HG02970 (cell line): Measurements from ENCODE around the gene DTNBP1.
"Not testable (repeated sequence)": the region's sequence is repeated elsewhere in the genome, so short reads cannot be mapped to it uniquely, and the experiment has no call there.

Experiments used
- ATAC-seq: cut with Tn5 transposase; IDR thresholded peaks from one replicate; pipeline ENCODE4 v1.9.1; 2021; ENCODE audit warnings: mild to moderate bottlenecking, moderate library complexity, moderate number of reproducible peaks; ENCODE audit not compliant: unreplicated experiment, low FRiP score

Gene DTNBP1

GRCh38 chr6:15672291-15672690 lies 9.5 kb upstream of the DTNBP1 start:
- ATAC-seq = no peak

- no peak for ATAC-seq
Measured at GRCh38 chr6:15668918-15669317, 6.1 kb upstream of the DTNBP1 start.

- not testable (repeated sequence) for ATAC-seq
Measured at GRCh38 chr6:15666896-15667295, 4.1 kb upstream of the DTNBP1 start.

- no peak for ATAC-seq
Measured at GRCh38 chr6:15665237-15665636, 2.4 kb upstream of the DTNBP1 start.

GRCh38 chr6:15663130-15663871 lies 473 bp upstream of the DTNBP1 start:
- no peak for ATAC-seq

GRCh38 chr6:15661853-15662325 lies 939 bp downstream of the DTNBP1 start:
- ATAC-seq = no peak

- no peak for ATAC-seq
Measured at GRCh38 chr6:15659181-15659580, 3.6 kb downstream of the DTNBP1 start.

GRCh38 chr6:15658181-15658744 lies 4.6 kb downstream of the DTNBP1 start:
- ATAC-seq = no peak

- ATAC-seq = no peak
Measured at GRCh38 chr6:15657290-15657689, 5.5 kb downstream of the DTNBP1 start.

GRCh38 chr6:15656145-15656544 lies 6.7 kb downstream of the DTNBP1 start:
- no peak for ATAC-seq

GRCh38 chr6:15654250-15654649 lies 8.6 kb downstream of the DTNBP1 start:
- ATAC-seq = no peak

GRCh38 chr6:15653581-15653980 lies 9.2 kb downstream of the DTNBP1 start:
- no peak for ATAC-seq

GRCh38 chr6:15650004-15650559 lies 12.7 kb downstream of the DTNBP1 start:
- not testable (repeated sequence) for ATAC-seq

GRCh38 chr6:15644904-15645303 lies 17.9 kb downstream of the DTNBP1 start:
- no peak for ATAC-seq

- no peak for ATAC-seq
Measured at GRCh38 chr6:15643542-15643941, 19.3 kb downstream of the DTNBP1 start.

GRCh38 chr6:15642276-15642675 lies 20.6 kb downstream of the DTNBP1 start:
- no peak for ATAC-seq

GRCh38 chr6:15638373-15638772 lies 24.5 kb downstream of the DTNBP1 start:
- ATAC-seq = no peak

GRCh38 chr6:15631432-15631831 lies 31.4 kb downstream of the DTNBP1 start:
- ATAC-seq = no peak

GRCh38 chr6:15630202-15630601 lies 32.6 kb downstream of the DTNBP1 start:
- ATAC-seq = no peak

GRCh38 chr6:15629487-15629886 lies 33.3 kb downstream of the DTNBP1 start:
- no peak for ATAC-seq

GRCh38 chr6:15628499-15629131 lies 34.2 kb downstream of the DTNBP1 start:
- no peak for ATAC-seq
